Measurements from ENCODE around the gene STUB1.
"Not testable (repeated sequence)": the region's sequence is repeated elsewhere in the genome, so short reads cannot be mapped to it uniquely, and the experiment has no call there.

Gene STUB1

DNA sequence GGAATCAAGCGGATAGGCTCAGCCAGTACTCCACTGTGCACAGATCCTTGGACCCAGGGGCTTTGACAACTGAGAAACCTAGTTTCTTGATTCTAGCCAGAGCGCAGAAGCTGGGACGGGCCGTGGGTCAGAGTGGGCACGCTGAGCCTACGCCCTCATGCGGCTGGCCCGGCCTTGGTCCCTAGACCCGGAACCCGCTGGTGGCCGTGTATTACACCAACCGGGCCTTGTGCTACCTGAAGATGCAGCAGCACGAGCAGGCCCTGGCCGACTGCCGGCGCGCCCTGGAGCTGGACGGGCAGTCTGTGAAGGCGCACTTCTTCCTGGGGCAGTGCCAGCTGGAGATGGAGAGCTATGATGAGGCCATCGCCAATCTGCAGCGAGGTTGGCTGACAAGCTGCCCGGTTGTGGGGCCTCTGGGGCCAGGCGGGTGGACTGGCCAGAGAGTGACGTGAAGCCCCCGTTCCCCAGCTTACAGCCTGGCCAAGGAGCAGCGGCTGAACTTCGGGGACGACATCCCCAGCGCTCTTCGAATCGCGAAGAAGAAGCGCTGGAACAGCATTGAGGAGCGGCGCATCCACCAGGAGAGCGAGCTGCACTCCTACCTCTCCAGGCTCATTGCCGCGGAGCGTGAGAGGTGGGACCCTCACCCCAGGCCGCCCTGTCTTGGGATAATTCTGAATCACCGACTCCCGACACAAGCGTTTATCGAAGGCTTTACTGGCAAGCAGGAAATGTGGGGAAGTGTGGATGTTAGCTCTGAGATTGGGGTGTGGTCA lies 946 bp downstream of the STUB1 start:
- DNase-seq = no peak

DNA sequence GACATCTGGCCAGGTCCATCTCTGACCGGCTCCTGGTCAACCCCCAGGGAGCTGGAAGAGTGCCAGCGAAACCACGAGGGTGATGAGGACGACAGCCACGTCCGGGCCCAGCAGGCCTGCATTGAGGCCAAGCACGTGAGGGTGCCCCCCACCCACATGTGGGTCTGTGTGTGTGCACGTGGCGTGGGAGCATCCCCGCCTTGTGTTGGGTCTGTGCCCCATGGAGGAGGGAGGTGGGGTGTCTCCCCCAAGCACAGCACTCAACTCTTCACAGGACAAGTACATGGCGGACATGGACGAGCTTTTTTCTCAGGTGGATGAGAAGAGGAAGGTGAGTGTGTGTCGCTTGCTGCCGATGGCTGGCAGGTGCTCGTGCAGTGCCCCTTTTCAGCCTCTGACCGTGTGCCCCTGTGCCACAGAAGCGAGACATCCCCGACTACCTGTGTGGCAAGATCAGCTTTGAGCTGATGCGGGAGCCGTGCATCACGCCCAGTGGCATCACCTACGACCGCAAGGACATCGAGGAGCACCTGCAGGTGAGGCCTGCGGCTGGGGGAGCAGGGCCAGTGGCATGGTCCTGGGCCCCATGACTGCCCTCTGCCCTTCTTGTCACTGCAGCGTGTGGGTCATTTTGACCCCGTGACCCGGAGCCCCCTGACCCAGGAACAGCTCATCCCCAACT lies 1.7 kb downstream of the STUB1 start:
- DNase-seq = no peak

DNA sequence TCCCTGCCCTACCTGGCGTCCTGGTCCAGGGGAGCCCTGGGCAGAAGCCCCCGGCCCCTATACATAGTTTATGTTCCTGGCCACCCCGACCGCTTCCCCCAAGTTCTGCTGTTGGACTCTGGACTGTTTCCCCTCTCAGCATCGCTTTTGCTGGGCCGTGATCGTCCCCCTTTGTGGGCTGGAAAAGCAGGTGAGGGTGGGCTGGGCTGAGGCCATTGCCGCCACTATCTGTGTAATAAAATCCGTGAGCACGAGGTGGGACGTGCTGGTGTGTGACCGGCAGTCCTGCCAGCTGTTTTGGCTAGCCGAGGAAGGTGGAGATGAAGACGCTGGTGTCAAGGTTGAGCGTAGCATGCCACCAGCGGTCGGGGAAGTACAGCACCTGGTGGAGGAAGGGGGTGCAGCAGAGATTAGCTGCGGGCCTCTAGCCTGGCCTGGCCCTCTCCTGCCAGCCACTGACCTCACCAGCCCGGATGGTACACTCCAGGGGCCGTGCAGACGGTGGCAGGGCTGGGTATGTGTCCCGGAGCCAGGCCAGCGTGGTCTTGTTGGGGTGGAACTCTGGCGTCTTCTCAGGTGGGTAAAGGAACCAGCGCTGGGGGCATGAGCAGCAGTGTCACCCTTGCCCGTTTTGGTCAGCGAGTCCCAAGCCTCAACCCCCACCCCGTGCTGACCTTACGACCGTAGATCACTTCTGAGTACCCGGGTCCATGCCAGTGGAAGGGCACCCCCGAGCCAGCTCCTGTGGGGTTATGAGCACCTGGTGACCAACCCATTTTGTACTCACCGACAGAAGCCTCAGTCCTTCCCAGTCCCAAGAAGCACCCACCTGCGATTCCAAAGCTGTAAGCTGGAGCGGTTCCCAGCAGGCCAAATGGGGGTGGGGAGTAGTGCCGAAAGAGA lies 2.5 kb downstream of the STUB1 start:
- DNase-seq = no peak

DNA sequence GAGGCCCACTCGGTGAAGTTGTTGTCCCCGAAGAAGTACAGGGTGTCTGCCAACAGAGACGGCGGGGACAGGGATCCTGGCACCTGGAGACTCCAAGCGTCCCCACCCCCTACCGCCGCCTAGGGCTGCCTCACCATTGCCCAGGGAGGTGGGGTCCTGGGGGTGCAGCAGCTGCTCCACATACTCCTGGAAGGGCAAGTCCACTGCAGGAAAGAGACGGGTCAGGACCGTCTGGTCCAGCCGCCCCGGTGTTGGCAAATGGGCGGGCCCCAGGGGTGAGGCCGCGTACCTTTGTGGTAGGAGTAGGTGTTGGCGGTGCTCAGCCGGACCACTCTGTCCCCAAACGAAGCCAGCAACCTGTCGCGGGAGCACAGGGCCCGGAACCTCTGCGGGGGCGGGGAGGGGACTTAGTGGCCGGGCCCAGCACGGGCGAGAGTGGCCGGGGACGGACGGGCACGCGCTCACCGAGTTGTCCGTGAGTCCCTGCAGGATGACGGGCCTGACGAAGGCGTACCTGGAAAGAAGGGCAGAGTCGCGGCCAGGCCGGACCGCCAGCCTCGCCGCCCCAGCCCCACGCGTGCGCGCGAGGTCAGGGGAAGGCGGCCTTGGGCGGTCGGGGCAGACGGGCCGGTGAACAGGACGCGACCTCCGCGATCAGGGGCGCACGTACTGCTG lies 3.3 kb downstream of the STUB1 start:
- DNase-seq = no peak

DNA sequence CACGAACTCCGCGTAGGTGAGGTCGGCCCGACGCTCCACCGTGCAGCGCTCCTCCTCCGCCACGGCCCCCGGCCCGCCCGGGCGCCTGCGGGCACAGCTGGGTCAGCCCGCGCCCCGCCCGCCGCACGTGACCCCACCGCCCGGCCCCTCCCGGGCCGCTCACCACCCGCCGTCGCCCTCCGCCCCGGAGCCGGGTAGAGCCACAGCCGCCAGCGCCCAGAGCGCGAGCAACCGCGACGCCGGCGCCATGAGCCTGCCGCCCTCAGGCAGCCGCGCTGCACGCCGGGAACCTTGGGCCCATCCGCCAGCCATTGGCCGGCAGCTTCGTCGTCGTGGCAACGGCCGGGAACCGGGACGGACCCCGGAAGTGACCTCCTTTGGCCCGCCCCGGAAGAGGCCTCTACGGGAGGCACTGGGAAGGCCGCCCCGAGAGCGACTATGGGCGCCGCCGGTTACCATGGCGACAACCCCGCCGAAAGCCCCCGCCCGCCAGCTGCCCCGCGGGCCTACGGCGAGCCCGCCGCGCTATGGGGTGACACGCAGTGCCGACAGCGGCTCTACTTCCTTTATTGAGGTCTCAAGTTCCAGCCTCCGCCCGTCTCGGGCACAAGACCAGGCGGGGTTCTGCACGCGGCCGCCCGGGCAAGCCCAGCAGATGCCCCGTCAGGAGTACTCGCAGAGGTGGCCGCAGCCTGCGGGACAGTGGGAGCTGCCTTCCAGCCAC lies 4.0 kb downstream of the STUB1 start, which contains the start of gene JMJD8:
Gene JMJD8 (minus strand): TSS at position 264 of the 724 bp plus-strand sequence. CDS start 15 bp downstream, at position 249.
- peak; percentile 93 for DNase-seq

DNA sequence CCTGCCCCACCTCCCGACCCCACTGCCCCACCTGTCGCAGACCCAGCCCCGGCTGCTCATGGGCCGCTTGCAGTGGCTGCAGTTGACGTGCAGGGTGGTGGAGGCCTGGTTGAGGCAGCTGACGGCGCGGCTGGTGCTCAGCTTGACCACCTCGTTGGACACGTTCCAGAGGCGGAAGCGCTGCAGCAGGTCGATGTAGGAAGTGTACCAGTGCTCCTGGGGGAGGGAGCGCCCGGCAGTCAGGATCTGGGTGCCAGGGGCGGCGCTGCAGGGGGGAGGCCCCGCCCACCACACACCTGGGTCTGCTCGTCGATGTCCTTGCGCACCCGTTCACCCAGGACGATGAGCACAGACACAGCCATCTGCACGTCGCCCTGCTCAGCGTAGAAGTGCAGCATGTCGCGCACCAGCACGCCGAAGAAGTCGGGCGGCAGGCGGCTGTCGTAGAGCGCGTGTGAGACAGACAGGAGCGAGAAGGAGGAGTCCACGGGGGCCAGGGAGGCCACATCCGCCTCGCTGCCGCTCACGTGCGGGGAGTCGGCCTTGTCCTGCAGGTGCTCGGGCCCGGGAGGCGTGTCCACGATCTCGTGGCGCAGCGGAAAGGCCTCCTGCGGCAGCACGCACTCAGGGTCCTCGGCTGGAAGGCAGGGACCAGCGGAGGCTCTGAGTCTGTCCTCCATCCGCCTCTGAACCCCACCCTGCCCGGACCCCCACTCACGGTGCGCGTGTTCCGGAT lies 4.9 kb downstream of the STUB1 start:
- peak; percentile 72 for DNase-seq

DNA sequence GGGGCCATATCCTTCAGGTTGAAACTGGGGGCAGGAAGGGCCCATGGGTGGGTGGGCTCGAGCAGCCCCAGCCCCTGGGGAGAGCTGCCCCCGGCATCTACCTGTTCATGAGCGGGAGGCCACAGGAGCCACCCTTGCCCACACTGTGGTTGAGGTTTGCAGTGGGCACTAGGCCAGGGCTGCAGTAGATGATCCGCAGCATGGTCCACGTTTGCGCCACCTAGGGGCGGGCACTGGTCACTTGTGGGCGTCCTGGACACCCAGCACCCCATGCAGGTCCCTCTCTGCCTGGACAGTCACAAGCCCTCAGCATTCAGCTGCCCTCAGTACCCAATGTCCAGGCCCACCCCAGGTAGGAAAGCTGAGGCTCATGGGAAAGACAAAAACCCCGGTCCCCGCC lies 5.8 kb downstream of the STUB1 start:
- peak; percentile 44 for DNase-seq

DNA sequence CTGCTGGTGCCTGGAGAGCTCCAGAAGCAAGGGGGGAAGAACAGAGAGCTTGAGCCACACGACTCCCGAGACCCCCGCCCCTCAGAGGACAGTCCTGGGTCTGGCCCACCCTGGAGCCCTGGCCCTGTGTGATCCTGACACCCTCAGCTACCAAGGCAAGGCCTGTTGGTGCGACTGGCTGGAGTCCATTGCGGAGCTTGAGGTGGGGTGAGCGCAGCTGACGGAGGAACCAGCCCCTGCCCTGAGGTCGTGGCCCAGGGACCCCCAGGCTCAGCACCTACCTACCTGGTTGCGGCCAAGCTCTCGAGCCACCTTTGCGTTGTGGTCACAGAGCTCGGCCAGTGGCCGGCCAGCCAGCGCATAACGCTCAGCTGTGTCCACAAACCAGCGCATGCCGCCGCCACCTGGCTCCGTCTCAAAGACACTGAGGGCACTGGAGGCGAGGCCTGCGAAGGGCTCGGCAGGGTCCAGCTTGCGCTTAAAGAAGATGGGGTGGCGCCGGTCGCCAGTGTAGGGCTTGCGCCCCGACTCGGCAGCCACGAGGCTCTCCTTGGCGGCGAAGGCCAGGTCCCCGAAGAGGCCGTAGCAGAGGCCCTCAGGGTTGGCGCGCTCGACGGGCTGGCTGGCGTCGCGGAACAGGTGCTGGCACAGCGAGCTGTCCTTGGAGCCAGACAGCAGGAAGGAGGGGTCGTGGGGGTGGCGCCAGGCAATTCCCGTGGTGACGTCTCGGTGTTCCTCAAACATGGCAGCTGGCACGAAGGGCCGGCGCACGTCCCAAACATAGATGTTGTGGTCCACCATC lies 6.5 kb downstream of the STUB1 start:
- DNase-seq = no peak

DNA sequence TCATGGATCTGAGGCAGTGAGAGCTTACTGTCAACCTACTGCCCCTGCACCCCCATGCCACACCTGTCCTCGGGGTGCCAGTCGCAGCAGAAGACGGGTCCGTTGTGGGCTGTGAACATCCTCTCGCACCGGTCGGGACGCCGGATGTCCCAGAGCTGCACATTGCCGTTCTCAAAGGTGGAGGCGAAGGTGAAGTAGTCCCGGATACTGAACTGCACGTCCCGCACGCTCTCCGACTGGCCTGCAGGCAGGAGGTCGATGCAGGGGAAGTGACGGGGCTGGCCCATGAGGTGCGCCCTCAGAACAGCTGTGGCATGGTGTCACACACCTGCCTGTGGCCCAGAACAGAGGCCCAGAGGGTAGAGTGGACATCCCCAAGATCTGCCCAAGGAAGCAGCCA lies 7.3 kb downstream of the STUB1 start:
- DNase-seq = no peak

DNA sequence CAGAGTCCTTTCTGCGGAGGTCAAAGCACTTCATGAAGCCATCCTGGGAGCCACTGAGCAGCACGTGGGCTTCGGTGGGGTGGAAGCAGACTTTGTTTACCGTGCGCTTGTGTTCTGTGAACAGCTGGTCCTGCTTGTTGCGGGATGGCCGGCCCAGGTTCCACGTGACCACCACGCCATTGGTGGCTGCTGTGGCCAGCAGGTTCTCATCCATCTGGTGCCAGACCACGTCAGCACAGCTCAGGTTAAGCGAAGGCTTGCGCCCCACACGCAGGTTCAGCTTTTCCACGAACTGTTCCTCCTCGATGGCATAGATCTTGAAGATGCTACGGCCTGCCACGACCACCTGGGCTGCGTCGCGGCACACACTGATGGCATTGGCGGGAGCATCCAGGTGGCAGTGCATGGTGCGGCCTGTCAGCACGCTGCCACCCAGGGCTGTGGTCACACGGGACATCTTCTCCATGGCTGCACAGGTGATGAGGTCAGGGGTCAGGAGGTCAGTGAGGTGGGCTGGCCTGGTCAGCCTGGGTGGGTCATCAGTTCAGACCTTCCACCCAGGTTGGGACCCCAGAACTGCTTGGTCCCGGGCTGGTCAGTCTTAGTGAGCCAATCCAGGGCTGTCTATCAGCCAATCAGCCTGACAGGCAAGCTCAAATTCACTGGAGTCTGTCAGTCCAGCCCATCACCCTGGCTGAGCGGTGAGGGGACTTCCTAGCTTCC lies 9.1 kb downstream of the STUB1 start:
- no peak for DNase-seq

DNA sequence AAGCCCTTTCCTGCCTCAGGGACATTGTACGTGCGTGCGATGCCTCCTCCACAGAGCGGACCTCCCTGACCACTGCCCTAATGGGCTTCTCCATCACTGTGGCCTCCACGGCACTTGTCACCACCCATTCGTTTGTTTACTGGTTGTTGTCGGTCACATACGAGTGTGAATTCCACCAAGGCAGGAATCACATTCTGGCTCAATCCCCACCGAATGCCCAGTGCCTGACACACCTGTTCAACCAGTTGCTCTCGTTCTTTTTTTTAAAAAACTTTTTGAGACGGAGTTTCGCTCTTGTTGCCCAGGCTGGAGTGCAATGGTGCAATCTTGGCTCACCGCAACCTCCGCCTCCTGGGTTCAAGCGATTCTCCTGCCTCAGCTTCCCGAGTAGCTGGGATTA lies 11.0 kb downstream of the STUB1 start:
- DNase-seq = not testable (repeated sequence)

DNA sequence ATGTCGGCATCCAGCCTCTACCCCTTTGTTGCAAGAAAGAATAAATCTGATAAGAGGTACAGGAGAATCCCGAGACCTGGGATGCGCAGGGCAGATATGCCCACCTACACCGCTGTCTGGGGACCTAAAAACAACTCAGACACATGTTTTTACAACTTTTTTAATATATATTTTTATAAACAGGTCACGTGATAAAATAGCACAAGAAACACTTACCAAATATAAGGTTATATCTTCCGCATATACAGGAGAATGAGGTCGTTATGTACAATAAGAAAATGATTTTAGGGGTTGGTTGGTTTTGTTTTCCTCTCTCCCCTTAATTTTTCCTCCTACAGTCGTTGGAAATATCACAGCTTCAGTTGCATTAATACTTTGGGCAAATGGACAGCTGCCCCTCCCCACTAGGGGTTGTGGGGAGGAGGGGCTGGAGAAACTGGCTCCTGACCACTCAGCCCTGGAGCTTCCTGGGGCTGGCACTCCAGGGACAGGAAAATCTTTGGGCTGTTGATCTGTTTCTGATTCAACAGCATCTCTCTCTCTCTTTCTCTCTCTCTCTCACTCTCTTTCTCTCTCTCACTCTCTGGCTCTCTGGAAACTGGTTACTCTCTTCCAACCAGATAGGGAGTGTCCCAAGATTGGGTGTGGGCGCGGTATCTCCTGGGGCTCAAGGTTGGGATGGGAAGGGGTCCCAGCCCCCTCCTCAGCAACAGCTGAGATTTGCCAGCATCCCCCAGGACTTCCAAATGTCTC lies 12.3 kb downstream of the STUB1 start:
- no peak for DNase-seq

DNA sequence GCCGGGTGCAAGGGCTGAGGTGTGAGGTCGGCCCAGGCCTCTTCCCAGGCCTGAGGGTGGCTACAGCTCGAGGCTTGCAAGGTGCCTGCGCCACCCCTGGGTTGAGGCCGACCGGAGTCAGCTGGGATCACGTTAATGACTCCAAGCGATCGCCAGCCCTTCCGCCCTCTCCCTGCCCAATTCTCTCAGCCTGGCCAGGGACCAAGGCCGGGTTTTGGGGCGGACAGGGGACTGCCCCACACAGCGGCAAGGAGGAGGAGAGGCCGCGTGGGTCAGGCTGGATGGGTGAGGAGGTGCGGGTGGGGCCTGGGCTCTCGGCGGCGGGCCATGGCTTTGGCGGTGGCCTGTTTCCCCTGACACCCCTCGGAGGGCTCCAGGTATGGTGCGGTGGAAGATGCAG lies 13.2 kb downstream of the STUB1 start:
- DNase-seq = no peak

DNA sequence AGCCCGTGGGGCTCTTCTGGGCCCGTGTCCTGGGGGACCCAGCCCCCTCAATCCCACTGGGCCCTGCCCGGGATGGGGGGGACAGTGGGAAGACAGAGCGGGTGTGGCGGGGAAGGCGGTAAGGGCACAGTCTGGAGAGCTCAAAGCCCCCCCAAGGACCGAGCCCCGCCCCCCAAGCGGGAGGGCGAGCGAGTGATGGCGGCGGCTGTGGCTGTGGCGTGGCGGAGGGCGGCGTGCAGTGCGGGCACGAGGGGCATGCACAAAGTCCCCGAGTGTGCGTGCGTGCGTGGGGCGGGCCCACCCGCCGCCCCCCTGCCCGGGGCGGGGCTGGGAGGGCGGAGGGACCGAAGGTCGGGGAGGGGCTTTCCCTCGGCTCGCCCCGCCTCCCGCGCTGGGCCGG lies 13.6 kb downstream of the STUB1 start:
- DNase-seq = no peak

DNA sequence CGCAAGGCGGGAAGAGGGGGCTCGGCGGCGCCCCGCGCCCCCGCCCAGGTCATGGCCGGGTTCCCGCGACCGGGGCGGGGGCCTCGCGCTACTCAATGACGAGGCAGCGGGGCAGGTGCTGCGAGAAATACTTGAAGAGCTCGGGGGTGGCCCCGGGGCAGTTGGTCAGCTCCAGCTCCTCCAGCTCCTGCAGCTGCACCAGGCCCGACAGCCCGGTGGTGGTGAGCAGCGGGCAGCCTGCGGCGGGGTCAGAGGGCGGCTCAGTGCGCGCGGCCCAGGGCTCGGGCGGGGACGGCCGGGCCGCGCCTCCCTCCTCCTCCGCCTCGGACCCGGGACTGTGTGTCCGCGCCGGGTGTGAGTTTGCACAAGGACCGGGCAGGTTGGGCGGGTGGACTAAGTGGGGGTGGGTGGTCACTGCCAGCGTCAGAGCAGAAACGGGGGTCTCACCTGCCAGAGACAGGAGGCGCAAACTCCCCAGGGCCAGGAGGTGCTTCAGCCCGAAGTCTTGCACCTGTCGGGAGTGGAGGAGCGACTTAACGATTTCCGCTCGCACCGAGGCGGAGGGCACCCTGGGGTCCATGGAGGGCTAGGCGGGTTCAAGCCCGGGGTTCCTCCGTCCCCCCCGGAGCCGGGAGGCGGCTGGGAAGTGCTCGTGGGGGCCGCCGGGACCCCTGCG lies 14.1 kb downstream of the STUB1 start:
- no peak for DNase-seq

DNA sequence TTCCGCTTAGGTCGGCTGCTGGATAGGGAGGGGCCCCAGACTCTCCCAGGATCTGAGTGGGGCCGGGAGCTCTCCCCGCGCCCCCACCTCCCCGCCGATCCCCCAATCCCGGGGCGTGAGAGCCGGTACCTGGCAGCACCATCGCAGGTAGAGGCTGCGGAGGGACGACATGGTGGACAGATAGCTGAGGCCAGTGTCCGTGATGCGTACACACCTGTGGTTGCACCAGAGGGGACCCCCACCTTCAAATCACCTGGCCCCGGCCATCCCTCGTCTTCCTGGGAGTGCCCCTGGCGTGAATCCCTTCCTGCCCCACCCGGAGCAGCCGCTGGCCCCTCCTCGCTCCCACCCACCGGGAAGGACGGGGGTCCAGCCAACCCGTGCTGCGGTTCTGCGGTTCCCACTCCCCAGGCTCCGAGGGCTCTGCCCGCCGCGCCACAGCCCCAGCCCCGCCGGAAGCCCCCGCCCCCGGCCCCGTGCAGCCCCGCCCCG lies 14.7 kb downstream of the STUB1 start:
- no peak for DNase-seq

DNA sequence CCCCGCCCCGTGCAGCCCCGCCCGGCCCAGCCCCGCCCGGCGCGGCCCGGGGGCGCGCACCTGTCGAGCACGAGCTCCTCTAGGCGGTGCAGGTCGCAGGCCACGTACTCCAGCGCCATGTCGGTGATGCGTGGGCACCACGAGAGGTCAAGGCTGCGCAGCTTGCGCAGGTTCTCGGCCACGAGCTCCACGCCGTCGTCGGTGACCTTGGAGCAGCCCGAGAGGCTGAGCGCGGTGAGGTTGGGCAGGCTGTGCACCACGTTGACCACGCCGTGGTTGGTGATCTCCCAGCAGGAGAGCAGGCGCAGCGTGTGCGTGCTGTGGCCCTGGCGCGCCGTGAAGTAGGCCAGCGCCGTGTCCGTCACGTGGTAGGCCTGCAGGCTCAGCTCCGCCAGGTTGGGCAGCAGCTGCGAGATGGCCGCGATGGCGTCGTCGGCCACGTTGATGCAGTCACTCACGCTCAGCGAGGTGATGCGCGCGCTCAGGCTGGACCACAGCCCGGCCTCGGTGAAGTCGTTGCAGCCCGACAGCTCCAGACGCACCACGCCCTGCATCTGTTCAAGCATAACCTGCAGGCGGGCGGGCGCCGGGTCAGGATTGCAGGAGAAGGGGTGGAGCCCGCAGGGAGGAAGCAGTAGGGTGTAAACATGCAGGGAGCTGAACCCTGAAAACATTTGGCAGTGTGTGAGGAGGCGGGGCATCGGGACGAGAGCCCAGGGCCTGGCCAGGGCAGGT lies 15.3 kb downstream of the STUB1 start:
- peak; percentile 85 for DNase-seq

Data from SHP77 treated with DMSO at 0.1 percent for 48 hours (cell line).